ENCODE data around the gene SCO1.

Gene SCO1

GRCh38 chr17:10681866-10682446 lies 15.4 kb downstream of the SCO1 start:
- no peak for TF ChIP-seq CTCF (IDR thresholded peaks at IDR 0.05)

- TF ChIP-seq CTCF (IDR thresholded peaks at IDR 0.05): no peak
These were observed 22.6 kb downstream of the SCO1 start for GRCh38 chr17:10674704-10675103.

DNA sequence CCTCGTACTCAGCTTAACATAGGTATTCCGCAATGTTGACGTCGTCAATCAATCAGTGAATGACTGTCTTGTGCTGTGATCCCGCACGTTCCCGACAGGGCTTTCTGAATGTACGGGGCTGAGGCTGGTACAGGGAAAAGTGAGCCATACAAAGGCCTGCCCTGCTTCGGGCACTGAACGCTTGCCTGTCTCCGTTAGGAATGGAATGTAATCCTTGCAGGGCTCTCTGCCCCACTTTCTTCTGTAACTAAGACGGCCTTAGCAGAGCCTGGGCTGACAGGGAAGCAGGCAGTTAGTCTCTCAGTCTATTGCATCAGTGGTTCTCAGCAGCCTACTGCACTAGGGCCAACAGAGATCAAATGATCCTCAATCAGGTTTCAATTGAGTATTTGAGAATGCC lies 24.0 kb downstream of the SCO1 start:
- no peak for TF ChIP-seq CTCF (IDR thresholded peaks at IDR 0.05)

DNA sequence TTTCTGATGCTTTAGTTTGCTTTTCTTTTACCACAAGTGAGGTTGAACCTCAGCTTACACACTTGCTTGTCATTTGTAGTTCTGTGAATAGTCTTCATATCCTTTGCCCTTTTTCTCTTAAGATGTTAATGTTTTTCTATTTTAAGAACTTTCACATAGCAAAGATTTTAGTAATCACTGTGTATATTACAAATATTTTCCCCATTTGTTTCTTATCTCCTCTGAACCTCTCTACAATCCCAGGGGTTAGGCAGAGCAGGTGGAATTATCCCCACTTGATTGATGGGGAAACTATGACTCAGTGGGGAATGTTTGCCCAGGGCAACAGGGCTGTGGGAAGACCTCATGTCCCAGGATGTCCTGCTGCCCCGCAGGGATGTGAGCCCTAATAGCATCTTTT lies 28.6 kb downstream of the SCO1 start:
- no peak for TF ChIP-seq CTCF (IDR thresholded peaks at IDR 0.05)

GRCh38 chr17:10666906-10667305 lies 30.4 kb downstream of the SCO1 start:
- no peak for TF ChIP-seq CTCF (IDR thresholded peaks at IDR 0.05)

GRCh38 chr17:10664571-10664970 lies 32.8 kb downstream of the SCO1 start:
- TF ChIP-seq CTCF (IDR thresholded peaks at IDR 0.05): no peak

DNA sequence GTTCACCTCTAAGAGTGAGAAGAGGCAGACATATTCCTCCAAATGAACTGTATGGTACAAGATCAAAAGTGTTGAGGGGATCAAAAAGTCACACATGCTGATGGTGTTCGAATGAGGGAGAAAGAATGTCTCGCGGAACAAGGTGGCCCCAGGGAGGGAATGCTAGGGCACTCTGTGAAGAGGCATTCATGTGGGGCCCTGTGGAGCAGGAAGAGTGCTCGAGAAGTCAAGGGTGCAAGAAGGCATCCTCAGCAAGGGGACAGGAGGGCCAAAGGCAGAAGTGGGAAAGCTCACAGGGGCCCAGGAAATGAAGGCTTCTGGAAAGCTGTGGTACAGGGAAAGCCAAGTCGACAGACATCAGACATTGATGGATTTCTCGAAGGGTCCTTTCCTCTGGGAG lies 34.1 kb downstream of the SCO1 start:
- no peak for TF ChIP-seq CTCF (IDR thresholded peaks at IDR 0.05)

GRCh38 chr17:10661437-10661836 lies 35.9 kb downstream of the SCO1 start:
- TF ChIP-seq CTCF (IDR thresholded peaks at IDR 0.05): no peak
